Upper lobe of right lung (tissue), 1 donor: ENCODE results near the gene RGS6. TPM values are rescaled to one million over a fixed set of nuclear protein-coding genes. Genes with fewer than 3 reads are reported as not detected.

Experiments used
- ATAC-seq: fragments of 200-7000 bp; cut with Tn5 transposase; one replicate; pipeline ENCODE4 v1.9.1; 2020; ENCODE audit warnings: mild to moderate bottlenecking, moderate library complexity
- DNase-seq: peaks from one replicate; pipeline ENCODE4 v3.0.0-alpha.2; 2020
- H3K27ac ChIP-seq: fragments of 200-600 bp; one replicate; pipeline ENCODE4 v1.8.0; 2022
- H3K27me3 ChIP-seq: fragments of 200-600 bp; one replicate; pipeline ENCODE4 v1.8.0; 2022; ENCODE audit warnings: mild to moderate bottlenecking
- H3K36me3 ChIP-seq: fragments of 200-600 bp; one replicate; pipeline ENCODE4 v1.8.0; 2022
- H3K4me1 ChIP-seq: fragments of 200-600 bp; one replicate; pipeline ENCODE4 v1.8.0; 2022
- H3K4me3 ChIP-seq: fragments of 200-600 bp; one replicate; pipeline ENCODE4 v1.8.0; 2022; ENCODE audit warnings: mild to moderate bottlenecking
- H3K9me3 ChIP-seq: fragments of 200-600 bp; one replicate; pipeline ENCODE4 v1.8.0; 2022
- intact Hi-C: fragments of 100-400 bp; cut with DNase I; formaldehyde crosslinking; loops from one replicate; pipeline ENCODE4 v1.11.0; 2022
- total RNA-seq: library from RNA; stranded (reverse); fragmentation: NEBNext Ultra II Directional; extraction: Animal tissue kit (Norgen Biotek cat#: 25700); gene quantifications from one replicate; pipeline ENCODE4 v1.2.1, GENCODE V29; 2021
- TF ChIP-seq, protein P1 (sequence below): fragments of 200-600 bp; IDR thresholded peaks from one replicate; pipeline ENCODE4 v1.8.0; 2022; ENCODE audit warnings: antibody characterized with exemption
- donor health status: DM: no; HTN: yes; CAD: no; lungs with severe emphysema.

RGS6 gene
- total RNA-seq, 1 donor from 2014 or later: 2.6 TPM

DNA sequence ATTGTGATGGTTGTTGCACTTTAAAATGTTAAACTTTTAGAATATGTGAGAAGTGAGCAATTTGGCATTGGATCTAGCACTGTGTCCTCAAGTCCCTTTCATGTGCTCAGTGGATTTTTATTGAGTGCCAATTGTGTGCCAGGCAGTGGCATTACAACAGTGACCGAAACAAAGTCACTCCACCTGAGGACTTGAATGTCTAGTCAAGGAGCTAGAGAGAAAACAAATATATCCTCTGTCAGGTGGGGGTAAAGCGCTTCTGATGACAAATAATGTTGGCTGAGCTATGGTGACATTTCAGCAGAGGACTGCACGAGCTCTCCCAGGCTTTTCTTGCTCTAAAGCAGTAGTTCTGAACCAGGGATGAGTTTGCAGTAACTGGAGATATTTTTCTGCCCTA, 240.4 kb downstream of the RGS6 start:
- H3K36me3 ChIP-seq: no peaks in the 10 kb centered on the region
- no peaks in the 10 kb centered on the region for H3K27me3 ChIP-seq
- H3K27ac ChIP-seq: no peak overlapping the region
- no peak for ATAC-seq
- TF ChIP-seq, protein P1, sequence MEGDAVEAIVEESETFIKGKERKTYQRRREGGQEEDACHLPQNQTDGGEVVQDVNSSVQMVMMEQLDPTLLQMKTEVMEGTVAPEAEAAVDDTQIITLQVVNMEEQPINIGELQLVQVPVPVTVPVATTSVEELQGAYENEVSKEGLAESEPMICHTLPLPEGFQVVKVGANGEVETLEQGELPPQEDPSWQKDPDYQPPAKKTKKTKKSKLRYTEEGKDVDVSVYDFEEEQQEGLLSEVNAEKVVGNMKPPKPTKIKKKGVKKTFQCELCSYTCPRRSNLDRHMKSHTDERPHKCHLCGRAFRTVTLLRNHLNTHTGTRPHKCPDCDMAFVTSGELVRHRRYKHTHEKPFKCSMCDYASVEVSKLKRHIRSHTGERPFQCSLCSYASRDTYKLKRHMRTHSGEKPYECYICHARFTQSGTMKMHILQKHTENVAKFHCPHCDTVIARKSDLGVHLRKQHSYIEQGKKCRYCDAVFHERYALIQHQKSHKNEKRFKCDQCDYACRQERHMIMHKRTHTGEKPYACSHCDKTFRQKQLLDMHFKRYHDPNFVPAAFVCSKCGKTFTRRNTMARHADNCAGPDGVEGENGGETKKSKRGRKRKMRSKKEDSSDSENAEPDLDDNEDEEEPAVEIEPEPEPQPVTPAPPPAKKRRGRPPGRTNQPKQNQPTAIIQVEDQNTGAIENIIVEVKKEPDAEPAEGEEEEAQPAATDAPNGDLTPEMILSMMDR: no peak
- H3K4me1 ChIP-seq: no peaks in the 10 kb centered on the region
- H3K9me3 ChIP-seq: no peaks in the 10 kb centered on the region
- intact Hi-C loops: no loop called here
- H3K4me3 ChIP-seq: no peak overlapping the region
- no peak for DNase-seq

DNA sequence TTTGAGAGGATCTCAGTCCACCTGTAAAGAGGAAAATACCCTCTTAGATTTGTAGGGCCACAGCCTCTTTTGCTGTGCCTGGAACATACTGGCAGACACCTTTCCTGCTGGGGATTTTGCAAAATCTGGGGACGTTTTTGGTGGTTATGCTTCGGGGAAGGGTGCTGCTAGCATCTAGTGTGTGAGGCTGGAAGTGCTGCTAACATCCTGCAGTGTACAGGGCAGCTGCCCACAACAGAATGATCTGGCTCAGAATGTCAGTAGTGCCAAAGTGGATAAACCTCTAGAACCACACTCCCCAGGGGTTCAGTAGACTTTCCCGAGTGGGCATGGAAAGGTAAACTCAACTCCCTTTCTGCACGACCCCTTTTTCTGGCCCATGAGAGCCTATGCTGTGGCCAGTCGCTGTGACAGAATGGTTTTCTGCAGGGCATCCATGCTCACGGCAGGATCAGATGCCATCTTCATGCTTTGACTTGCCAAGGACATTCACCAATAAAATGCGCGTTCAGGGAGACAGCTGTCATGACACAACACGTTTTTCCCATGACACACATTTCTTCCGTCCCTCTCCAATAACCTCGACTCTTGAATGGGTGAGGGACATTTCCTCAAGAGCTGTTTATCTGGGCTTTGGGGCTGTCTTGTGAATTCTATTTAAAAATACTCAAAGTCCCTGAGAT, 240.9 kb downstream of the RGS6 start:
- intact Hi-C loops: no loop called here
- H3K27me3 ChIP-seq: no peaks in the 10 kb centered on the region
- H3K9me3 ChIP-seq: no peaks in the 10 kb centered on the region
- DNase-seq: no peak
- H3K27ac ChIP-seq: no peak overlapping the region
- TF ChIP-seq, protein P1: no peak
- H3K4me3 ChIP-seq: no peak overlapping the region
- H3K4me1 ChIP-seq: no peaks in the 10 kb centered on the region
- H3K36me3 ChIP-seq: no peaks in the 10 kb centered on the region
- ATAC-seq: no peak

DNA sequence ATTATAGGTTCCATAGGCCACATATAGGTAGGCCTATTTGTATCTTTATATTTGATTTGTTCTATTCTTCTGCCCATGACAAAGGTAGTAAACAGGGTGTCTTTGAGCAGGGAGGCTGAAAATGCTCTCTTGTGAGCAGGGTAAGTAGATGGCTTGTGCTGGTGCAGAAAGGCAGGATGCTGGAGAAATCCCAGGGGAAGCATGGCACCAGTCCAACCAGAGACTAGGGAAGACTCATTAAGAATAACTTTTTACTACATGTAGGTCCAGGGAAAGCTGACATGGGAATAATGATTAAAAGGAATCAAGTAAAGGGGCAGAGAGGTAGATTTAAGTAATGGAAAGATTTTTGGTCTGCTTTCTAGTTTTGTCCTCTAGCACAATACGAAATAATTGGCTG, 245.0 kb downstream of the RGS6 start:
- DNase-seq (no peak), ATAC-seq (no peak)
- no peak overlapping the region for H3K4me3 ChIP-seq
- H3K27ac ChIP-seq: no peak overlapping the region
- intact Hi-C loops: no loop called here
- TF ChIP-seq, protein P1: no peak
- no peaks in the 10 kb centered on the region for H3K9me3 ChIP-seq
- no peaks in the 10 kb centered on the region for H3K4me1 ChIP-seq
- H3K27me3 ChIP-seq: no peaks in the 10 kb centered on the region
- no peaks in the 10 kb centered on the region for H3K36me3 ChIP-seq

DNA sequence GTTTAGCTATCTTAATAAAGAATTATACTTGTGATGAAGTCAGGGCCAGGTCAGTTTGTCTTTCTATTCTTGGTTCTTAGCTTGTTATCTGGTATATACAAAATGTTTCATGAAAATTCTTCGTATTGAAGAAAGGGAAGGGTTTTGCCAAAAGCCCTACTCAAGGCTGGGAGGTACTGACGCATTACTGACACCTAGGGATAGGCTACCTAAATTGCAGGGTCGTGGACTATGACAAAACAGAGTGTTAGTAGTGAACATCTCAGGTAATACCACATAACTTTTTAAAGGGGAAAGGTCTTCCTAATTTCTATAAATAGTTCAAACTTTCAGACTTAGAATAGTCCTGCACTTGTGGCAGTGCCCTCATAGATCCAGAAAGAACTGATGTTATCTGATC, 246.3 kb downstream of the RGS6 start:
- Histone ChIP-seq H3K9me3 (no peaks in the 10 kb centered on the region), H3K27me3 (no peaks in the 10 kb centered on the region), H3K36me3 (no peaks in the 10 kb centered on the region), H3K4me3 (no peak overlapping the region), H3K4me1 (no peaks in the 10 kb centered on the region), H3K27ac (no peak overlapping the region)
- ATAC-seq: no peak
- DNase-seq: no peak
- intact Hi-C loops: no loop called here
- TF ChIP-seq, protein P1: no peak

DNA sequence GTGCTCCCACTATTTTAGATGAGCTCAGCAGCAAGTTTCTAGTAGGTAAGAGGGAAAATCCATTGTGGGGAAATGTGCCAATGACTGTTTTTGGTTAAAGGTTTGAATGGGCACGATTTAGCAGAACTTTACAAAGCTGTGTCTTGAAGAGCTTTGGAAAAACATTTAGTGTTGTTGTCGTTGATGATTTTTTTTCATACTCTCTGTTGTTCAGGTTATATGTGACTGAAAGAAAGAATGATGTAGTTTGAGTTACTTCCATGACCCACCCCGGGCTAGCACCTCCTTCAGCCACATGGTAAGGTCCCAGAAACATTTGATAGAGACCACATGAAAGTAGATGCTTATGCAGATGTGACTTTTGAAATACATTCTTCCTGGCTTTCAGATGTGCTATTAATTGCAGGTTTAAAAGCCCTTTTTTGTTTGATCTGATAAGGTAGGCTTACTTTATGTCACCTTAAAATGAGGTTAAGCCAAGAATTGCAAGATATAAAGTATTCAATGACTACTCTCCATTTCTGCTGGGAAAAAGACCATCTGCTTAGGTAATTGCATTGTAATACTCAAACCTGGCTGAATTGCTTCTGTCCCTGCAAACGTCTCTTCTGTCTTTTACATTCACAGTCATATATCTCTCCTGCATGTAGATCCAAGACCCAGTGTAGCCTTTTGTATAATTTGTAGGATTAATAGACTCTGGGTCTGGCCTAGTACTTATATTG, 250.6 kb downstream of the RGS6 start:
- TF ChIP-seq, protein P1: no peak
- intact Hi-C loops: no loop called here
- H3K4me1 ChIP-seq: no peaks in the 10 kb centered on the region

More for the DNA sequence above, 250.6 kb downstream of the RGS6 start:
- Histone ChIP-seq H3K36me3 (no peaks in the 10 kb centered on the region), H3K9me3 (no peaks in the 10 kb centered on the region), H3K4me3 (no peak overlapping the region), H3K27me3 (no peaks in the 10 kb centered on the region), H3K27ac (no peak overlapping the region)
- ATAC-seq (no peak), DNase-seq (no peak)
